Tibial nerve (tissue), 4 donors: Measurements from ENCODE around the gene UTF1.

Experiments used
- CTCF ChIP-seq, 5 experiments: fragments of 200-600 bp in 3 of 5; fragments of 450-650 bp in 2 of 5; sonication (generic) in 3 of 5; IDR thresholded peaks; one replicate each; pipeline ENCODE4 v1.5.1; 2016 to 2019; ENCODE audit warnings: antibody characterized with exemption in 5 of 5, mild to moderate bottlenecking in 3 of 5, moderate library complexity in 2 of 5
- EP300 ChIP-seq, 2 donors: sonication (generic); formaldehyde crosslinking; IDR thresholded peaks; one replicate each; pipeline ENCODE4 v1.6.1; 2017; ENCODE audit warnings: antibody characterized with exemption in 2 of 2, mild to moderate bottlenecking in 1 of 2
- POLR2A ChIP-seq, 2 donors: fragments of 450-650 bp; IDR thresholded peaks; one replicate each; pipeline ENCODE4 v1.6.1; 2017; ENCODE audit warnings: antibody characterized with exemption in 2 of 2, mild to moderate bottlenecking in 2 of 2, moderate library complexity in 2 of 2

- no peak for TF ChIP-seq CTCF (IDR thresholded peaks at IDR 0.05)
- TF ChIP-seq EP300 (IDR thresholded peaks at IDR 0.05): no peak
- TF ChIP-seq POLR2A (IDR thresholded peaks at IDR 0.05): no peak
These were observed 34.9 kb upstream of the UTF1 start for GRCh38 chr10:133195096-133195495.
